ENCODE measurements around the gene MICAL1.
A peak's percentile ranks its signal among the peaks of the same experiment; 100 is the strongest.

The MICAL1 gene

GRCh38 chr6:109446072-109446471 lies 9.5 kb downstream of the MICAL1 start:
- Mint-ChIP-seq H3K27ac (no peak overlapping the region), H3K36me3 (ENCODE audit: low read depth) (peaks cover 62% of the 10 kb centered on the region), H3K27me3 (ENCODE audit: low read depth) (no peaks in the 10 kb centered on the region), H3K4me3 (no peak overlapping the region), H3K4me1 (ENCODE audit: low read depth) (peaks cover 45% of the 10 kb centered on the region), H3K9me3 (no peaks in the 10 kb centered on the region)
- peak; percentile 3 for DNase-seq (ENCODE audit: low spot score)

DNA sequence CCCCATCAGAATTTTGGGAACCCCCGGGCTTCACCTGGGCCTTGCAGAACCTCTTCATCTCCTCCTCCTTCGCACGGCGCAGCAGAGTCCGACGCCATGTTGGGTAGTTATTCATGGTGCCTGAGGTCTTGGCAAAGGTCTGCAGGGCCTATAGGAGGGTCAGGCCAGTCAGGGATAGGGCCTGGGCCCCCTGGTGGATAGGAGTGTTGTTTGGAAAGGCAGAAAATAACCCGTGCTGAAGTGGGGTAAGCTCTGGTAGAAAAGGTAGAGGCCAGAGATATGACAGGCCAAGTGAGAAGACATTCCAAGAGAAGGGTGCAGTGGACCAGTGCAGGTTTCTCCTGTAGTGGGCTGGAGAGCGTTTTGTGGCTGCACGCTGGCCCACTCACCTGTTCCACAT lies 10.2 kb downstream of the MICAL1 start:
- Mint-ChIP-seq H3K4me3 (no peak overlapping the region), H3K36me3 (ENCODE audit: low read depth) (peaks cover 57% of the 10 kb centered on the region), H3K4me1 (ENCODE audit: low read depth) (peaks cover 39% of the 10 kb centered on the region)

DNA sequence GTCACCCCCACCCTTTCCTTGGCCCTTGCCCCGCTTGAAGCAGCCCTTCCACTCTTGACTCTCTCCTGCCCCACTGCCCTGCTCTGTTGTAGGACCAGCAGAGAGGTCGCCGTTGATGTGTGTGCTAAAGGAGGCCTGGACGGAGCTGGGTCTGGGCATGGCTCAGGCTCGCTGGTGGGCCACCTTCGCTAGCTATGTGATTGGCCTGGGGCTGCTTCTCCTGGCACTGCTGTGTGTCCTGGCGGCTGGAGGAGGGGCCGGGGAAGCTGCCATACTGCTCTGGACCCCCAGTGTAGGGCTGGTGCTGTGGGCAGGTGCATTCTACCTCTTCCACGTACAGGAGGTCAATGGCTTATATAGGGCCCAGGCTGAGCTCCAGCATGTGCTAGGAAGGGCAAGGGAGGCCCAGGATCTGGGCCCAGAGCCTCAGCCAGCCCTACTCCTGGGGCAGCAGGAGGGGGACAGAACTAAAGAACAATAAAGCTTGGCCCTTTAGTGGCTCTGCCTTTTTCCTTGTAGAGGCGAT lies 12.1 kb downstream of the MICAL1 start:
- Mint-ChIP-seq H3K4me3 (no peak overlapping the region), H3K27ac (no peak overlapping the region), H3K27me3 (ENCODE audit: low read depth) (no peaks in the 10 kb centered on the region), H3K9me3 (no peaks in the 10 kb centered on the region), H3K4me1 (ENCODE audit: low read depth) (peaks cover 31% of the 10 kb centered on the region), H3K36me3 (ENCODE audit: low read depth) (peaks cover 46% of the 10 kb centered on the region)
- DNase-seq (ENCODE audit: low spot score), result no peak

More for the DNA sequence above, 10.2 kb downstream of the MICAL1 start:
- peak; percentile 3 for DNase-seq (ENCODE audit: low spot score)
- Mint-ChIP-seq H3K27ac (peak overlapping the region; percentile 55), H3K27me3 (ENCODE audit: low read depth) (no peaks in the 10 kb centered on the region), H3K9me3 (no peaks in the 10 kb centered on the region)

- peak overlapping the region; percentile 38 for H3K27ac Mint-ChIP-seq
- no peak for DNase-seq (ENCODE audit: low spot score)
- H3K27me3 Mint-ChIP-seq (ENCODE audit: low read depth), result no peaks in the 10 kb centered on the region
- H3K9me3 Mint-ChIP-seq, result no peaks in the 10 kb centered on the region
- H3K4me3 Mint-ChIP-seq, result peak overlapping the region; percentile 91
- H3K4me1 Mint-ChIP-seq (ENCODE audit: low read depth), result peaks cover 25% of the 10 kb centered on the region
- peaks cover 37% of the 10 kb centered on the region for H3K36me3 Mint-ChIP-seq (ENCODE audit: low read depth)
Observed at GRCh38 chr6:109442393-109442924, 13.1 kb downstream of the MICAL1 start.

DNA sequence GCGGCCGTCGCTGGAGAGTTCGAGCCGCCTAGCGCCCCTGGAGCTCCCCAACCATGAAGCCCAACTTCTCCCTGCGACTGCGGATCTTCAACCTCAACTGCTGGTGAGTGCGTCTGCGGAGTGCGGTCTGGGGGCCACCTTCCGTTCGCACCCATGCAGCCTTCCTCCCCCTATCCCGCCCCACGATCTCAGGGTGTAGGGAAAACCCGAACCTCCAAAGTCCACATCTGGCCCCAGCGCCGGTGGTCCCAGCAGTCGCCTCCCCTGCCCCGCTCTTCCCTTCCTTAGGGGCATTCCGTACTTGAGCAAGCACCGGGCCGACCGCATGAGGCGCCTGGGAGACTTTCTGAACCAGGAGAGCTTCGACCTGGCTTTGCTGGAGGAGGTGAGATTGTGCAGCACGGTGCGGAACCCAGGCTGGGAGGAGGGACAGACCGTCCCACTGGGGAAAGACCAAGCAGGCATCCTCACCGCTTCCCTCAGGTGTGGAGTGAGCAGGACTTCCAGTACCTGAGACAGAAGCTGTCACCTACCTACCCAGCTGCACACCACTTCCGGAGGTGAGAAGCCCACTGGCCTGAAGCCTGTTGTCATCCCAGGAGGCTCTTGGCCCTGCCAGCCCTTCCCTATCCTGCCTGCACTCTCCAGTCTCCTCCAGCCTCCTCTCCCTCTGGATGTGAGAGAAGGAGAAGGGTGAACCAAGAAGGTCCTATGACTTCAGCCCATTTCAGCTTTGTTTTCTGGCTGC lies 14.3 kb downstream of the MICAL1 start:
- no peaks in the 10 kb centered on the region for H3K9me3 Mint-ChIP-seq
- H3K4me3 Mint-ChIP-seq, result peak overlapping the region; percentile 91
- no peaks in the 10 kb centered on the region for H3K27me3 Mint-ChIP-seq (ENCODE audit: low read depth)
- DNase-seq (ENCODE audit: low spot score), result peak; percentile 32
- H3K36me3 Mint-ChIP-seq (ENCODE audit: low read depth), result peaks cover 29% of the 10 kb centered on the region
- peak overlapping the region; percentile 77 for H3K27ac Mint-ChIP-seq
- H3K4me1 Mint-ChIP-seq (ENCODE audit: low read depth), result peaks cover 22% of the 10 kb centered on the region

- peak within 1 kb of the TSS; percentile 77 for H3K27ac Mint-ChIP-seq
- peaks cover 23% of the 10 kb centered on the region for H3K36me3 Mint-ChIP-seq (ENCODE audit: low read depth)
- no peaks in the 10 kb centered on the region for H3K27me3 Mint-ChIP-seq (ENCODE audit: low read depth)
- DNase-seq (ENCODE audit: low spot score), result peak; percentile 80
- H3K4me3 Mint-ChIP-seq, result peak within 1 kb of the TSS; percentile 91
- no peaks in the 10 kb centered on the region for H3K9me3 Mint-ChIP-seq
- H3K4me1 Mint-ChIP-seq (ENCODE audit: low read depth), result peaks cover 22% of the 10 kb centered on the region
Observed at GRCh38 chr6:109440331-109441068, 15.1 kb downstream of the MICAL1 start, which contains the start of the genes PPIL6 and SMPD2. Gene PPIL6, minus strand, starts transcription at chr6:109440628. Its CDS starts 38 bp downstream, at chr6:109440590. Gene SMPD2, plus strand, starts transcription at chr6:109440724. Its CDS starts 398 bp downstream, at chr6:109441122.

DNA sequence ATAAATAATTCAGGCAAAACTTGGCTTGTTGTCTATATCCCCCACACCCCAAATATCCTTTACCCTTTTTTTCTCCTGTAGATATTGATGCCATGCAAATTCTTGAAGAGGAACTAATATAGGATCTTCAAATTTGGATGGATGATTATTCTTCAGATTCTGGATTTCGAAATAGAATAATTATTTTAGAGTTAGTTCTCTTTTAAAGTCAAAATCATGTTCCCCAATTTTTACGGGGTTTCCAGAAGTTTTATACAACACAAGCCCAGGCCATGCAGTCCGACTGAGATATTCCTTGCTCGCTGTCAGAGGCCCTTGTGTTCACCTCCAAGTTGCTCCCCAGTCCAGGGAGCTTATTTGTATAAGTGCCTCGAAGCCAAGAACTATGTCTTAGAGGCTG lies 19.5 kb downstream of the MICAL1 start:
- H3K9me3 Mint-ChIP-seq, result no peaks in the 10 kb centered on the region
- H3K4me1 Mint-ChIP-seq (ENCODE audit: low read depth), result peaks cover 3% of the 10 kb centered on the region
- no peak overlapping the region for H3K27ac Mint-ChIP-seq
- peaks cover 13% of the 10 kb centered on the region for H3K27me3 Mint-ChIP-seq (ENCODE audit: low read depth)
- no peak overlapping the region for H3K4me3 Mint-ChIP-seq
- DNase-seq (ENCODE audit: low spot score), result no peak
- H3K36me3 Mint-ChIP-seq (ENCODE audit: low read depth), result no peaks in the 10 kb centered on the region

GRCh38 chr6:109434456-109434855 lies 21.1 kb downstream of the MICAL1 start:
- Mint-ChIP-seq H3K4me1 (ENCODE audit: low read depth) (no peaks in the 10 kb centered on the region), H3K27ac (no peak overlapping the region), H3K36me3 (ENCODE audit: low read depth) (no peaks in the 10 kb centered on the region), H3K27me3 (ENCODE audit: low read depth) (peaks cover 20% of the 10 kb centered on the region), H3K4me3 (no peak overlapping the region), H3K9me3 (no peaks in the 10 kb centered on the region)
- no peak for DNase-seq (ENCODE audit: low spot score)

GRCh38 chr6:109429496-109429895 lies 26.1 kb downstream of the MICAL1 start:
- H3K4me1 Mint-ChIP-seq (ENCODE audit: low read depth), result peaks cover 2% of the 10 kb centered on the region
- peaks cover 25% of the 10 kb centered on the region for H3K27me3 Mint-ChIP-seq (ENCODE audit: low read depth)
- H3K4me3 Mint-ChIP-seq, result no peak overlapping the region
- no peaks in the 10 kb centered on the region for H3K36me3 Mint-ChIP-seq (ENCODE audit: low read depth)
- H3K27ac Mint-ChIP-seq, result no peak overlapping the region
- H3K9me3 Mint-ChIP-seq, result no peaks in the 10 kb centered on the region
- no peak for DNase-seq (ENCODE audit: low spot score)

DNA sequence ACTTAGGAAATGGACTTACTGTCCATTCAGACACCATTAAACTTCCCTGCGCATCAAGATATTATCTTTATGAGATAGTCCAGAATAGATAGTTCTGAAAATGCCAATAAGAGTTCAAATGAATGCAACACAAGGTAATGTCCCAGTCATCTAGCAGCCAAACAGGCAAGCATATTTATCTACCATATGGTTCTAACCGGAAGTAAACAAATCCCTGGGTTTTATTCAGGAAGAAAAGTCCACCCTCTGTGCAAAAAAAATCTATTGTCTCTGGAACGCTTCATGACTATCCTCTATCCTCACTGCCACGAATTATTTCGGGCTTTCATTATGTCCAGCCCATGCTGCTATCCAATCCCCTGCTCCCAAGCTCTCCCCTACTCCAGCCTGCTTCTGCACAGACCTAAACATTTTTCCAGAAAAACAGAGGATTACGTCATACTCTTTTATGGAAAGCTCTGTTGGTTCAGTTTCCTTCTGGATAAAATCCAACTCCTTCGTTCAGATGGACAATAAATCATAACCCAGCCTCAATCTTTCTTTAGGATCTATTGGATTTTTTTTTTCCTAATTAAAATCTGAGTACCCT lies 26.6 kb downstream of the MICAL1 start:
- Mint-ChIP-seq H3K4me1 (ENCODE audit: low read depth) (peaks cover 2% of the 10 kb centered on the region), H3K27me3 (ENCODE audit: low read depth) (peaks cover 25% of the 10 kb centered on the region), H3K9me3 (no peaks in the 10 kb centered on the region), H3K36me3 (ENCODE audit: low read depth) (no peaks in the 10 kb centered on the region), H3K27ac (no peak overlapping the region), H3K4me3 (no peak overlapping the region)
- DNase-seq (ENCODE audit: low spot score), result no peak

DNA sequence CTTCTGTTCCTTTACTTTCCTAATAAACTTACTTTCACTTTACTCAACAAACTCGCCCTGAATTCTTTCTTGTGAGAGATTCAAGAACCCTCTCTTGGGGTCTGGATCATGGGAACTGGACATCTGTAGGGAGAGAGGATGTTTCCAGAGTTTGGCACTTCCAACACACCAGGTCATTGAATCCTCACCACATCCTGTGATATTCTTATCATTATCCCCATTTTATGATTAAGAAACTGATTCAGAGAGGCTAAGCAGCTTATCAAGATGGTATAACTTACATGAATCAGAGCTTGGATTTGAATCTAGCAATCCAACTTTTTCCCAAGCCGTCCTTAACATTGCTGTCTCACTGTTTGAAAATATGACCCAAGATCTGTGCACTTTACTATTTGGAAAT lies 30.6 kb downstream of the MICAL1 start:
- no peaks in the 10 kb centered on the region for H3K9me3 Mint-ChIP-seq
- DNase-seq (ENCODE audit: low spot score), result no peak
- no peak overlapping the region for H3K27ac Mint-ChIP-seq
- no peaks in the 10 kb centered on the region for H3K36me3 Mint-ChIP-seq (ENCODE audit: low read depth)
- H3K27me3 Mint-ChIP-seq (ENCODE audit: low read depth), result peaks cover 11% of the 10 kb centered on the region
- peaks cover 2% of the 10 kb centered on the region for H3K4me1 Mint-ChIP-seq (ENCODE audit: low read depth)
- H3K4me3 Mint-ChIP-seq, result no peak overlapping the region

GRCh38 chr6:109421184-109421583 lies 34.4 kb downstream of the MICAL1 start:
- H3K4me3 Mint-ChIP-seq, result no peak overlapping the region
- H3K36me3 Mint-ChIP-seq (ENCODE audit: low read depth), result no peaks in the 10 kb centered on the region
- peaks cover 9% of the 10 kb centered on the region for H3K27me3 Mint-ChIP-seq (ENCODE audit: low read depth)
- no peak overlapping the region for H3K27ac Mint-ChIP-seq
- no peaks in the 10 kb centered on the region for H3K9me3 Mint-ChIP-seq
- no peak for DNase-seq (ENCODE audit: low spot score)
- peaks cover 2% of the 10 kb centered on the region for H3K4me1 Mint-ChIP-seq (ENCODE audit: low read depth)

GRCh38 chr6:109420751-109421150 lies 34.8 kb downstream of the MICAL1 start:
- Mint-ChIP-seq H3K4me3 (no peak overlapping the region), H3K36me3 (ENCODE audit: low read depth) (no peaks in the 10 kb centered on the region), H3K9me3 (no peaks in the 10 kb centered on the region), H3K4me1 (ENCODE audit: low read depth) (peaks cover 2% of the 10 kb centered on the region), H3K27me3 (ENCODE audit: low read depth) (peaks cover 10% of the 10 kb centered on the region), H3K27ac (no peak overlapping the region)
- DNase-seq (ENCODE audit: low spot score), result no peak

- Mint-ChIP-seq H3K27me3 (ENCODE audit: low read depth) (peaks cover 26% of the 10 kb centered on the region), H3K27ac (no peak overlapping the region), H3K36me3 (ENCODE audit: low read depth) (no peaks in the 10 kb centered on the region), H3K4me3 (no peak overlapping the region), H3K4me1 (ENCODE audit: low read depth) (no peaks in the 10 kb centered on the region), H3K9me3 (no peaks in the 10 kb centered on the region)
- no peak for DNase-seq (ENCODE audit: low spot score)
Observed at GRCh38 chr6:109417646-109418045, 37.9 kb downstream of the MICAL1 start.
